IPS-18a (cell line): ENCODE data around the gene CHRD.

Source experiments
- H3K27ac ChIP-seq: one replicate; pipeline ENCODE4 v1.5.1; 2013; ENCODE audit warnings: low read length
- H3K27me3 ChIP-seq: one replicate; pipeline ENCODE4 v1.6.1; 2013; ENCODE audit warnings: mild to moderate bottlenecking, low read length; ENCODE audit not compliant: control insufficient read depth, insufficient read depth
- H3K36me3 ChIP-seq: one replicate; pipeline ENCODE4 v1.6.1; 2013; ENCODE audit warnings: low read depth, low read length; ENCODE audit not compliant: control insufficient read depth
- H3K4me1 ChIP-seq: one replicate; pipeline ENCODE4 v1.6.1; 2013; ENCODE audit warnings: low read depth, low read length; ENCODE audit not compliant: control insufficient read depth
- H3K4me3 ChIP-seq: one replicate; pipeline ENCODE4 v1.5.1; 2013; ENCODE audit warnings: low read length
- H3K9ac ChIP-seq: one replicate; pipeline ENCODE4 v1.6.1; 2013; ENCODE audit warnings: mild to moderate bottlenecking, low read length, moderate library complexity
- H3K9me3 ChIP-seq: one replicate; pipeline ENCODE4 v1.6.1; 2013; ENCODE audit warnings: low read depth, low read length; ENCODE audit not compliant: control insufficient read depth

CHRD gene

GRCh38 chr3:184368586-184369183 lies 11.2 kb upstream of the CHRD start:
- Histone ChIP-seq H3K9ac (no peak overlapping the region), H3K36me3 (peaks cover 24% of the 10 kb centered on the region), H3K4me3 (no peak overlapping the region), H3K4me1 (peaks cover 11% of the 10 kb centered on the region), H3K27me3 (no peaks in the 10 kb centered on the region), H3K9me3 (no peaks in the 10 kb centered on the region), H3K27ac (no peak overlapping the region)

DNA sequence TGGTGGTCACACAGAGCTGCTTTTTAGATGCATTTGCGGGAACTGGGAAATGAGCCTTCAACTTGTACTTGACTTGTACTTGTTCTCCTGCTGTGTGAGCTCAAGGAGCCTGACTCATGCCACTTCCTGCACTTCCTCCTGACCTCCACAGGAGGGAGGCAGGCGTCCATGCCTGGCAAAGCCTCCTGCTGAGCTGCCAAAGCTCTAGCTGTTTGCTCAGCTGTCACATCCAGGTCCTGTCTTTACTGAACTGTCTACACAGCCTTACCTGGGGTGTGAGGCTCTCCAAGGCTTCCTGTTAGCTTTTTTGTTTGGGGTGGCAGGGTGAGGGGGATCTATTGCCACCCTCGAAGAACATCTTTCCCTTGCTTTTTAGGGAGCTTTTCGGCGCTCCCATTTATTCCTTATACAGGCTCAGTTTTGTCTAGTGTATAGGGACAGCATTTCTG lies 8.3 kb upstream of the CHRD start:
- H3K4me3 ChIP-seq: no peak overlapping the region
- no peaks in the 10 kb centered on the region for H3K9me3 ChIP-seq
- peaks cover 11% of the 10 kb centered on the region for H3K4me1 ChIP-seq
- H3K36me3 ChIP-seq: peaks cover 17% of the 10 kb centered on the region
- no peak overlapping the region for H3K9ac ChIP-seq
- H3K27ac ChIP-seq: no peak overlapping the region
- H3K27me3 ChIP-seq: no peaks in the 10 kb centered on the region

DNA sequence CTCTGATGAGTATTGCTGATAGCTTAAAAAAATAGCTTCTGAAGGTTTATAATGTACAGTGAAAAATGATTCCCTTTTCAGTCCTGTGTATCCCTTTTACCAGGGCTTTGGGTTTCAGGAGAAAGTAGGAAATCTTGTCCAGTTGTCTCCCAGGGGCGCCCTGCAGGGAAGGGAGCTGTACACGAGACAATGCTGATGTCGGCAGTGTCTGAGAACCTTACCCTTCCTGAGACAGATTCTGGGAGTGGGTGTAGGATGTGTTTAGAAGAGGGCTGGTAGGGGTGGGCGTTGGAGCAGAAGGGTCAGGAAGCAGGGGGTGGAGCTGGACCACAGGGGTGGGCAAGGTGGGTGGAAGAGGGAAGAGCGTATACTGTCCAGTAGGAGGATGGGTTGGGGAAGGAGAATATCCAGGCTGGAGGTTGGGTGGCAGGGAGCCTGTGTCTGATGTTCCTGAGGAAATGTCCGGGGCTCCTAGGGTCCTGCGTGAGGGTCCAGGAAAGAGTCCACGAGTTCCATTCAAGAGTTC lies 7.5 kb upstream of the CHRD start:
- no peaks in the 10 kb centered on the region for H3K9me3 ChIP-seq
- H3K9ac ChIP-seq: no peak overlapping the region
- H3K27ac ChIP-seq: no peak overlapping the region
- peaks cover 13% of the 10 kb centered on the region for H3K4me1 ChIP-seq
- no peak overlapping the region for H3K4me3 ChIP-seq
- H3K36me3 ChIP-seq: peaks cover 12% of the 10 kb centered on the region
- no peaks in the 10 kb centered on the region for H3K27me3 ChIP-seq

DNA sequence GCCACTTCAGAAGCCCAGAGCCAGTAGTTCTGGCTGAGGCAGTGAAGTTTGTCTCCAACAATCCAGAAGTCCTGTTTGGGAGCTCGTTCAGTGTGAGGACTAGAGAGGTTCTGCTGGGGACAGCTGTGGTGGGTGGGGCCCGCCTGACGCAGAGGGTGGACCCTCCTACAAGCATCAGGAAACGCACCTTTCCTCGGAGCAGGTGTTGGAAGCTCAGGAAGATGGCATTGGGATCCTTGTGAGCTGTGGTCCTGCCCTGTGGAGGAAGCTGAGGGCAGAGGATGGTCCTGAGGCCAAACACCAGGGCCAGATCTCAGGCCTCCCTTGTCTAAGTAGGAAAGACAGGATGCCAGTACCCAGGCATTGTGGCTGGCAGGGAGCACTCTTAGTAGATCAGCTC lies 6.9 kb upstream of the CHRD start:
- peaks cover 4% of the 10 kb centered on the region for H3K27me3 ChIP-seq
- H3K4me1 ChIP-seq: peaks cover 19% of the 10 kb centered on the region
- no peak overlapping the region for H3K4me3 ChIP-seq
- no peak overlapping the region for H3K9ac ChIP-seq
- no peaks in the 10 kb centered on the region for H3K9me3 ChIP-seq
- H3K27ac ChIP-seq: no peak overlapping the region
- H3K36me3 ChIP-seq: peaks cover 9% of the 10 kb centered on the region

- no peak overlapping the region for H3K4me3 ChIP-seq
- no peaks in the 10 kb centered on the region for H3K9me3 ChIP-seq
- peaks cover 24% of the 10 kb centered on the region for H3K4me1 ChIP-seq
- peaks cover 9% of the 10 kb centered on the region for H3K27me3 ChIP-seq
- H3K36me3 ChIP-seq: peaks cover 4% of the 10 kb centered on the region
- no peak overlapping the region for H3K9ac ChIP-seq
- no peak overlapping the region for H3K27ac ChIP-seq
Measured at GRCh38 chr3:184373422-184373821, 6.4 kb upstream of the CHRD start.

GRCh38 chr3:184375747-184376461 lies 4.0 kb upstream of the CHRD start:
- H3K4me3 ChIP-seq: no peak overlapping the region
- H3K36me3 ChIP-seq: no peaks in the 10 kb centered on the region
- peaks cover 32% of the 10 kb centered on the region for H3K4me1 ChIP-seq
- no peak overlapping the region for H3K9ac ChIP-seq
- peaks cover 26% of the 10 kb centered on the region for H3K27me3 ChIP-seq
- no peak overlapping the region for H3K27ac ChIP-seq
- no peaks in the 10 kb centered on the region for H3K9me3 ChIP-seq

DNA sequence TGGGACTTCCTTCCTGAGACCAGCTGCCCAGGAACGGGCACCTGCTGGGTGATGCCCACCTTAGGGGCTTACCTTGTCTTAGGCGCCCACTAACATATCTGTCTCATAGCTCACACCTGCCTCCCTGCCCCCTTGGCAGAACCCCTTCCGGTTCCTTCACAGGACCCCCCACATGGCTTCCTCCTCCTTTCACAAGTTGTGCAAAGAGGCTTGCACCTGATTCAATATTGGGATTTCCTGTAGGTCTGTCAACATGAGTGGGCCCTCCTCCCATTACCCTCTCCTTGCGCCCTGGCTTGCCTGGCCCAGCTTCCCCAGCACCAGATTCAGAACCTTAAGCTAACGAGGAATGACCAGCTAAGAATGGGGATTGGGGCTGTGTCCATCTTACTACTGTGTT lies 2.5 kb upstream of the CHRD start:
- Histone ChIP-seq H3K9ac (no peak overlapping the region), H3K4me3 (no peak overlapping the region), H3K36me3 (no peaks in the 10 kb centered on the region), H3K9me3 (no peaks in the 10 kb centered on the region), H3K27me3 (peaks cover 40% of the 10 kb centered on the region), H3K4me1 (peaks cover 20% of the 10 kb centered on the region), H3K27ac (no peak overlapping the region)

DNA sequence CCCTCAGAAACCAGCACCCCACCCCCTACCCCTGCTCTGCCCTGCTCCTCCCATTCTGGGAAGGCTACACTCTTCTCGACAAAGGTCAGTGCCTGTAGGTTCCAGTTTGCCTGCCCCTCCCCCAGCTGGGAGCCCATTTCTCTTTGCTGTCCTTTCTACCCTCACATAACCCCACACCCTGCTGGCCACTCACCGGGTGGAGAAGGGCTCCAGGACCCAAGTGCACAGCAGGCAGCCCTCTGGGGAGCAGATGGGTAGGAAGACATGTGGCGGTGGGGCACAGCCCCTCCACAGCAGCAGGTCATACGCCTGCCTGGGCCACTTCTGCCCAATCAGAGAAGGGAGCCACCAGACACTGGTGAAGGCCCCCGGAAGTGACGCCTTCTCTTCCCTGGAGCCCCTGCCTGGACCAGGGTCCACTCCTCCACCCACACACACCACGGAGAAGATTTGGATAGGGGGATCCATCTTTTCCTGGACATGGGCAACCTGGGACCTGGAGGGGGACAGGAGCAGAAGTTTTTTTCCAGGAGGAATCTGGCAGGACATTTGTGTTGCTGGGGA lies 1.9 kb upstream of the CHRD start, which contains the start of gene THPO:
Gene THPO (minus strand): TSS at position 326 of the 564 bp plus-strand sequence. CDS start 1,948 bp downstream, outside the sequence.
- Histone ChIP-seq H3K9ac (no peak within 1 kb of the TSS), H3K4me3 (peak within 1 kb of the TSS; percentile 22), H3K9me3 (no peaks in the 10 kb centered on the region), H3K36me3 (no peaks in the 10 kb centered on the region), H3K27ac (no peak within 1 kb of the TSS), H3K27me3 (peaks cover 46% of the 10 kb centered on the region), H3K4me1 (peaks cover 20% of the 10 kb centered on the region)

- no peaks in the 10 kb centered on the region for H3K36me3 ChIP-seq
- H3K4me3 ChIP-seq: peak overlapping the region; percentile 11
- H3K9me3 ChIP-seq: no peaks in the 10 kb centered on the region
- peaks cover 20% of the 10 kb centered on the region for H3K4me1 ChIP-seq
- peaks cover 49% of the 10 kb centered on the region for H3K27me3 ChIP-seq
- H3K9ac ChIP-seq: no peak overlapping the region
- no peak overlapping the region for H3K27ac ChIP-seq
Measured at GRCh38 chr3:184378651-184379357, 1.1 kb upstream of the CHRD start.

- Histone ChIP-seq H3K9me3 (no peaks in the 10 kb centered on the region), H3K9ac (no peak overlapping the region), H3K4me3 (peak overlapping the region; percentile 49), H3K36me3 (no peaks in the 10 kb centered on the region), H3K4me1 (peaks cover 20% of the 10 kb centered on the region), H3K27ac (no peak overlapping the region), H3K27me3 (peaks cover 49% of the 10 kb centered on the region)
Measured at GRCh38 chr3:184380185-184380626, 352 bp downstream of the CHRD start.

- Histone ChIP-seq H3K27me3 (peaks cover 49% of the 10 kb centered on the region), H3K4me3 (peak overlapping the region; percentile 49)
Measured at GRCh38 chr3:184380627-184381260, 890 bp downstream of the CHRD start.

More at GRCh38 chr3:184380627-184381260, 890 bp downstream of the CHRD start:
- H3K9me3 ChIP-seq: no peaks in the 10 kb centered on the region
- no peak overlapping the region for H3K9ac ChIP-seq
- H3K4me1 ChIP-seq: peaks cover 20% of the 10 kb centered on the region
- H3K27ac ChIP-seq: no peak overlapping the region
- no peaks in the 10 kb centered on the region for H3K36me3 ChIP-seq
